GM18508 (cell line): ENCODE measurements around the gene EBLN1.

Experiments used
- ATAC-seq: cut with Tn5 transposase; IDR thresholded peaks from one replicate; pipeline ENCODE4 v1.9.1; 2021; ENCODE audit warnings: moderate number of reproducible peaks; ENCODE audit not compliant: insufficient read depth, unreplicated experiment

EBLN1 gene

DNA sequence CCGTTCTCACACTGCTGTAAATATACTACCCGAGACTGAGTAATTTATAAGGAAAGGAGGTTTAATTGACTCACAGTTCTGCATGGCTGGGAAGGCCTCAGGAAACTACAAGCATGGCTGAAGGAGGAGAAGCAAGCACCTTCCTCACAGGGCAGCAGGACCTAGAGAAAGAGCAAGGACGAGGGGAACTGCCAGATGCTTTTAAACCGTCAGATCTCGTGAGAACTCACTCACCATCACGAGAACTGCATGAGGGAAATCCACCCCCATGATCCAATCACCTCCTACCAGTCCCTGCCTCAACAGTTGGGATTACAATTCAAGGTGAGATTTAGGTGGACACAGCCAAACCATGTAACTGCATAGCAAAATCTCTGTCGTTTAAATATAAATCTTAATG, at the start of gene EBLN1:
Gene EBLN1, minus strand, starts transcription at position 174 of the 400 bp plus-strand sequence. CDS start 8,032 bp downstream, outside the sequence.
- no peak for ATAC-seq

DNA sequence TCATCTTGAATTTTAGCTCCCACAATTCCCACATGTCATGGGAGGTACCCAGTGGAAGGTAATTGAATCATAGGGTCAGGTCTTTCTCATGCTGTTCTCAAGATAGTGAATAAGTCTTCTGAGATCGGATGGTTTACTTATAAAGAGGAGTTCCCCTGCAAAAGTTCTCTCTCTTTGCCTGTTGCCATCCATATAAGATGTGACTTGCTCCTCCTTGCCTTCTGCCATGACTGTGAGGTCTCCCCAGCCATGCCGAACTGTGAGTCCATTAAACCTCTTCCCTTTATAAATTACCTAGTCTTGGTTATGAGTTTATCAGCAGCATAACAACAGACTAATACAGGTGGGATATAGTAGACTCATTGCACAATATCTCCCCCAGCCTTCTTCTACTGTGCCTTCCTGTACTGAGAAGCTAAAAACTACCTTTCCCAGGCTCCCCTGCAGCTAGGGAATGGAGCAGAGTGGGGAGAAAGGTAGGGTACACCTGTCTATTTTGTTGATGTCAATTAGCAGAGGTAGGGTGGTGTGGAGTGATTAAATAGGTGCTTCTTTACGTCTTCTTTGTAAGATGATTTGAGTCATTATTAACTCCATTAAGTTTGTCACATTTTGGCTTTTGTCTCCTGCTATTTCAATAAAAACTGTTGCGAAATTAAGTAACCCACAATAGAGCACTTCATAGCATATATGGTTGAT, 48.2 kb upstream of the EBLN1 start:
- no peak for ATAC-seq

DNA sequence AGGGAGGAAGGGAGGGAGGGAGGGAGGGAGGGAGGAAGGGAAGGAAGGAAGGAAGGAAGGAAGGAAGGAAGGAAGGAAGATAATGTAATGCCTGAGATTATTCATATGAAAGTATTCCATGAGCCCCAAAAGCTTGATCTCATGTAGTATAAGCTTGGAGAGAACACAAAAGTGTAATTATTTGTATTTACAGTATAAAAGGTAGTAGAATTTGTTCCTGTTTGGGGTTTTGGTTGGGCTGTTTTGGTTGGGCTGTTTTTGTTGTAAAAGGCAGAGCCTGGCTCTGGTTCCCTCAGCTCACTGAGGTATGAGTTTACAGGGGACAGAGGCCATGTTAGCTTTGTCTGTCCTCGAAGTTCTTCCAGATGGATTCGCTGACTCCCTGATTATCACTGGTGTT, 45.3 kb upstream of the EBLN1 start:
- no peak for ATAC-seq

DNA sequence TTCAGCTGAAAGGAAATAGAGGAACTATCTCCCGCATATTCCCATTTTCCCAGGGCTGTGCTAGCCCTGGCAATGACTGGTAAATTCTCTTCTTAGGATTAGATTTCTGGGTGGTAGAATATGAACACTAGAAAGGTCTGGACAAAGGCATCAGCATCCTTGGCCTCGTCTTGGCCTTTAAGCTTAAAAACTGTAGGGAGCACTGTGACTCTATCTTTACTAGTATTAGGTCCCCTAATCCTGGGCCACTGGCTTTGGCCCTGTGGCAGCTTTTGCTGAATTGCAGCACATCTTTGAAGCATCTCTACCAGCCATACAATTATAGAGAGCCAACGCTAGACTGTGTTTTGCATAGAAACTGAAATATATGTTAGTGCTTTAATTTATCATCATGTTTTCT, 41.5 kb upstream of the EBLN1 start:
- no peak for ATAC-seq

DNA sequence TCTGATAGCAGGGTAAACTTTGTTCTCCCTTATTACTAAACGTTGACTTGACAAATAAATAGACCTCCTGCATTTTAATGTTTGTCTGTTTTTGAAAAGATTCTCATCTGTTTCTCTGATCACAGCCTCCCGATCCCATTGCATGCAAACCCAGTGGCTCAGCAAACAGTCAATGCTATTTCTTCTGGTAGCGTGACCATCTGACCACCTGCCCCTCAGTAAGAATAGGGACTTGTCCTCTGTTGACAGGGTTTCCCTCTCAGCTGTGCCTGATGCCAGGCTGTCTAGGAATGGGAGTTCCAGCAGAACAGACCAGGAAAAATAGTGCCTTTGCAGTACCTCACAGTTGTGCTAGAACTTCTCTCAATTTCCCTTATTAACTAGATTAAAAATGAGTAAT, 40.7 kb upstream of the EBLN1 start:
- no peak for ATAC-seq

DNA sequence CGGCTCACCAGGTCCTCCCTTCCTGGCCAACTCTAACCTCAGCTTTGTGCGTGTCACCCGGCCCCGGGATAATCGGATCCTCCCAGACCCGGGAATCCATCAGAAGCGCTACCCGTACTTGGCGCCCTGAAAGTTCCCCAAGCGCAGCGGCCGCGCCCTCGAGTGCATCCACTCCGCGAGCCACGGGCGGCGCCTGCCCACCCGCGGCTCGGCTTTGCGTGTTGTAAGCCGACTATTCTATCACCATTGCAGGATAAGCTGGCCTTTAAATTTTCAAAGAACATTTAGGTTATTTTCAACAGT, 35.7 kb upstream of the EBLN1 start:
- ATAC-seq = no peak

DNA sequence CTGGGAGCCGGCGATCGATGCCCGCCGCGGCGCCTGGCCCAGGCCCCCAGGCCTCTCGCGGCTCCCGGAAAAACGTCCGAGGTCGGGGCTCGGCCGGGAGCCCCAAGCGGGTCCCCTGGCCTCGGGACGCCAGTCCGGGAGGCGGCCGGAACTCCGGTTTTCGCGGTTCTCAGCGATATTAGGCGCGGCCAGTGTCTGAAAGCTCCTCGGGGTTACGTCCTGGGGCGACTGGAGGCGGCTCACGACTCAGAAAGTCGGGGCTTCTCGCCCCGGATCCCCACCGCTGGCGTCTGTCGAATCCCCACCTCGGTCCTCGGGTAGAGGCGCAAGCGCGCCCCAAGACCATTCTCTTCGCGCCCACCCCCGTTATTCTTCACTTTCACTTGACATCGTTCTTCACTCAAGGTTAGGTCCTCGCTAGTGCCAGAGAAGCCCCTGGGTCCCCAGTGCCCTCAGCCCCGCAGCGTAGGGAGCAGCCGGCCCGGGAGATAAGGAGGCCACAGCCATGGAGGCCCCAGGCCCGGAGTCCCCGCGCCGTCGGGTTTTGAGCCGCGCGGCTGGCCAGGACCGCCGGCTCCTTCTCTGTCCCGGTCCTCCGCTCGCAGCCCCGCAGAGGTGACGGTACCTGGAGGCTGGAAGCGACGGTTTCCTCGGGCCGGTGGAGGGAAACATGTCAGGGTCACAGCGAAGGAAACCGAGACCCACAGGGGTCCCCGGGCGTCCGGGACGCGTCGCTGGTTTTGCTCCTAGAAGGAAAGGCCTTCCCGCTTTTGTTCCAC, 35.2 kb upstream of the EBLN1 start:
- ATAC-seq = no peak

DNA sequence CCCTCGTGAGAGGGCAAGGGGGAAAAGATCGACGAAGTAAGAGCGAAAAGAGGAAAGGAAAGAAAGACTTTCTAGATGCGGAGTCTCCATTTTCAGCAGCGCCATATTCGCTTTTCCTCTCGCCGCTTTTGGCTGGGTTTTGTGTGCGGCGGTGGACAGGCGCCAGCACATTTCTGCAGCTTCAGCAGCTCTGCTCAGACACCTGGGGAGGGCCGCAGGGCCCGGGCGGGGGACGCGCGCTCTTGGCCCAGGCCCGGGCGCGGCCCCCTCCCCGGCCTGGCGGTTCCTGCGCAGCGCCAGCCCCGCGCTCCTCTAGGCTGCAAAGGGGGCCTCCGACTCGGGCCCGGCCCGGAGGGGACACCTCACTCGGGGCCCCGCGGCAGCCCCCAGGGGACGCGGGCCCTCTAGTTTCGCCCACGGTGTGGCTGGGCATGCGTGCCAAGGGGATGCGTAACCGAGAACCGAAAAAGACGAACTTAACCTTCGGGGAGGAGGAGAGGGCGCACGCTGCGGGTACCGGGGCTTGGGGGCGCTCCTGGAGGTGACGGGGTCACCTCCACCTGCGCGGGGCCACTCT, 34.5 kb upstream of the EBLN1 start:
- ATAC-seq = peak; percentile 45

DNA sequence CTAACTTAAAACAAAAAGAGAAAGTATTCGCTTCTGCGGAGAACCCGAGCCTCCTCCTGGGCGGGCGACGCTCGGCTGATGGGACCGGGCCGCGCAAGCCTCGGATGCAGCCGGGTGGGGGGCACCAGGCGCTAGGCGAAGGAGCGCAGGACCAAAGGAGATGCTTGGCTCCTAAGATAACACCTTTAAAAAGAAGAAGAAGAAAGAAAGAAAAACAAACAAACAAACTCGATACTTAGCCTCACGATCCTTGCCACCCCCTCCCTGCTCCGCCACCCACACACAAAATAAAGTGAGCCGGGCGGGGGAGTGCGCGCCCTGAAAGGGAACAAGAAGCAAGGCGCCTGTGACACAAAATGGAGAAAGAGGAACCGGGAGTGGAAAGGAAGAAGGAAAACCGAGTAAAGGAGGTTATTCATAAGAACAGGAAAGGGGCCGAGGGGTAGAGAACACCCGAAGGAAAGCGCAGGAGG, 34.0 kb upstream of the EBLN1 start:
- peak; percentile 37 for ATAC-seq

DNA sequence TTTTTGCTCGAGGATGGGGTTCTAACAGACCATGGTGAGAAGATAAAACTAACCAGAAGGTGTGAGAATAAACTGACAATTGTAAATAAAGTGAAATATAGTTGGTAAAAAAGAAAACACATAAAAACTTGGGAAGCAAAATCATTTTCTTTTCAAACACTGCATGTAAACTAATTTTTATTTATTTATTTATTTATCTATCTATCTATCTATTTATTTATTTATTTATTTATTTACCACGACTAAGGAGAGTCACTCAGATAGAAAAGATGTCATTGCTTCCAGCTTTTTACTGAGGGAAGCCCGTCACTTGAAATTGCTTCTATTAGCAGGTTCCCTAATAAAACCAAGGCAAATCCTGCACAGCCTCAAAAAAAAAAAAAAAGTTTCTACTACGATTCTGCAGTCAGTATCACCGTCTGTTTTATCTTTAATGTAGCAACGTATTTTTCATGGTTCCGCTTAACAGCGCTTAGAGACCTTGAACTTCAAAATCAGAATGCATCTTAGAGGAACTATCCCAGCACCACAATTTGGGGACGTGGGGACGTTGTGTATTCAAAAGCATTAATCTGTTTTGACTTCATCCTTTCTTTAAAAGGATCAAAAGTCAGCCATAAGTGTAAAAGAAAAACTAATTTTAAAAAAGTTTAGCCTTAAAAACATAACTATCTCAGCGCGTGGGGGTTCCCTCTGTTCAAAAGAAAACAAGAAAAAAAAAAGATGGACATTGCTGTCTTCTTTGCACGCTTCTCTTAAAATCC, 33.3 kb upstream of the EBLN1 start:
- no peak for ATAC-seq

DNA sequence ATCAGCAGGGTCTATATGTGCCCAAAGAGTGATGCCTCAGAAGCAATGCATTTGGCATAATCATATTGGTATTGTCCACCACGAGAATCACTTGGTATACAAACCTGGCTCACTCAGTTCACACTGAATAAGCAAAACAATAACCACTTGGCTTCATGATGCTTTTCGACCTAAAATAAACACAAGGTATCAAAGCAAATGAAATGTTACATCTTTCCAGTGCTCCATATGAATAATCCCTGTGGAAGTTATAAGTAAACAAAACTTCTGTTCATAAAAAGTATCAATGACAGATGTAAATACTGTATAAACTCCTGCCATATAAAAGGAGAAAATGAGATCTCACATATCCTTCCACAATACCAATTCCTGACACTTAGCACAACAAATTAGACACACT, 29.8 kb upstream of the EBLN1 start:
- ATAC-seq = no peak

DNA sequence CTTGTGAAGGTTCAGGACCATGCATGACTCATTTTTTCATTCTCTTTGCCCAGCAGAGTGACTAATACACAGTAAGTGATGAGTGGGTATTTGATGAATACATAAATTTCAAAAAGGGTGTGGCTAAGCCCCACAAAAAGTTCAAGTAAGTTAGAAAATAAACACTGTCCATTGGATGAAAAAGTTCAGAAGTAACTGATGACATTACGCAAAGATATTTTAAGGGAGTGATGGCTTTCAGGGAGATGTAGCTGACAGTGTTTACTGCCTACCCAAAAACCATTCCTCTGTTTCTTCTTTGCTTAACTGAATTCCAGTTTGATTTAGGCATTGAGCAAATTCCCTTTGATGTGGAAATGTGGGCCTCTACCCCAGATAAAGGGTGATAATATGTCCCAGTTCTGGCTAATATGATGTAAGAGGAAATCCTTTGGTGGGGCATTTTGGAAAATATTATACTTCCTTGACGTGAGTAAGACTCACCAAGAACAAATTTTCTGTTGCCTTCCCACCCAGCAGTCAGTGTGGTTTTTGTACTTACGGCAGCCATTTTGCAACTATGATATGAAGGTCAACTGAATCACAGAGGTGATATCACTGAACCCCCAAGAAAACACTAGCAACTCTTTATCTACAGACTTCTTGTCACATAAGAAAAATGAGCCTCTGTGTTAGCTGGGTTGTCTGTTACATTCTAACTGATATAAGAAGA, 29.0 kb upstream of the EBLN1 start:
- ATAC-seq = no peak

DNA sequence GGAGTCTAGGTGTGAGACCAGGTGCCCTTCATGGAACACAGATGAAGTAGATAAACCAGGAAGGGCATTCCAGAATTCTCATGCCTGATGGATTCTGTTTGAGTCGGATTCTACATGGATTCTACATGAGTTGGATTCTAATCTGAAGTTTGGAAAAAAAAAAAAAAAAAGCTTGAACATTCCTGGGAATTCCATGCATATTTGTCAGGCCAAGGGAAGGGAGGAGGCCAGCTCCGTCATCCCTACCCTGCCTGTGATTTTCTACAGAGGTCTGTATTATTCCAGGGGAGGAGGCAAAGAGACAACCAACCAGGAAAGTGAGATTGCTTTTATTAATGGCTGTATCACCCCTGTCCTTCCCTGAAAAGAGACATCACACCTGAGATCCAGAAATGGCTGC, 27.8 kb upstream of the EBLN1 start:
- no peak for ATAC-seq

DNA sequence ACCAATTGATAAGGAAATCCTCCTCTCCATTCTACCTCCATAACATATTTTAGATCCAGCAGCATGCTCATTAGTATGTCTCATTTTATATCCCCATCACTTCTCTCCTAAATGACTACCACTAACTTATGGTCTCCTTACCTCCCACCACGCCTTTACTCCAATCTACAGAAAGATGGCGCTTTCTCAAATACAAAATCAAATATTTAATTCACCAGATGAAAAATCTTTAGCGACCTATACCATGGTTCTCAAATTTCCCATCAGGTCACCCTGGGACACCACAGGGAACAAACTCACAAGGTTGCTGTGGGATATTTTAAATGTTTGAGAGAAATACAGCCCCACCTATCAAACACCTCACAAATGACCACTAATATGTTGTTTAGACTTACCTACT, 27.0 kb upstream of the EBLN1 start:
- ATAC-seq = no peak

DNA sequence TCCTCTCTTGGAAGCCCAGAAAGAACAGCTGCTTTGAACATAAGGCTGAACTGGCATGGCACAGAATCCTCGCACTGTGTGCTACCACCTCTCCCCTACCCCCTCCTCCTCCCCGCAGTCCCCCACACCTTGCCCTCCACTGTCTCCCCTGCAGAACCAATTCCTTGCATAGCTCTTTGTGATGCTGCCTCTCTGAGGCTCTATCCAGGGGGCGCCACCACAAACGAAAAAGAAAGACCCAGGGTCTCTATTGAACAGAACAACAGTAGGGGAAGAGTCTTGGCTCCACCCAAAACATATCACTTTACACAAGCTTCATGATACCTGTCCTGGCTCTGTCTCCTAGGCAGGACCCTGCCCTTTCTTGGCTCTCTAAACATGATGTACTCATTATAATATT, 26.2 kb upstream of the EBLN1 start:
- ATAC-seq = no peak

DNA sequence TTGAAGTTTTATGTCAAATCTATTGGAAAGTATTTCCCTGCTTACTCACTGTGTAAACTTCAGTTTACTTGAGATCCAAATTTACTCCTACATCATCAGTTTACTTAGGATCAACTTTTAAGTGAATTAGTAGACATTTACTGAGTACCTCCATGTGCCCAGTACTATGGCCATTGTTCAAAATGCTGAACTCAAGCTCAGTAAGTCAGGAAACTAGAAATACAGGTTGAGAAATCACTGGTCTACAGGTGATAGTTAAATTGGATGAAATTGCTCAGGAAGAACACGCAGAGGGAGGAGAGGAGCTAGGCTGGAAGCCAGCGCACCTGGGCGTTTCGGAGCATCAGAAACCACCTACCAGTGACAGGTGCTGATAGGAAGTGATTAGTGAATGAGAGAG, 25.5 kb upstream of the EBLN1 start:
- ATAC-seq = no peak

DNA sequence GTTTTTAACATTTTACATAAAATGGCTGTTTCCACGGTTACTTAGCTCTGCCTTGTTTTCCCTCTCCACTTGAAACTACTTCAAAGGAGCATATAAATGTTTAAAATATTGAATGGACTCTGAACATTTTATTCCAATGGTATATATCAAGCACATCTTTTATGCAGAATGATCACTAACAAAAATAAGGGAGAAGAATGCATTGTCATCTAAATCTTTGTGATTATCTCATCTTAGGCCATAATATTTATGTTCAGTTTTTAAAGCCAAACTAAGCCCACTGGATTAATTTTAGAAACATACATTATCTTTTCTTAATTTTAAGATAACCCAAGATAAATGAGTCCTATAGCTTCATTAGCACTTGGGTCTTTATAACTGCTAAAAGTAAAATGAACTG, 13.4 kb upstream of the EBLN1 start:
- no peak for ATAC-seq

DNA sequence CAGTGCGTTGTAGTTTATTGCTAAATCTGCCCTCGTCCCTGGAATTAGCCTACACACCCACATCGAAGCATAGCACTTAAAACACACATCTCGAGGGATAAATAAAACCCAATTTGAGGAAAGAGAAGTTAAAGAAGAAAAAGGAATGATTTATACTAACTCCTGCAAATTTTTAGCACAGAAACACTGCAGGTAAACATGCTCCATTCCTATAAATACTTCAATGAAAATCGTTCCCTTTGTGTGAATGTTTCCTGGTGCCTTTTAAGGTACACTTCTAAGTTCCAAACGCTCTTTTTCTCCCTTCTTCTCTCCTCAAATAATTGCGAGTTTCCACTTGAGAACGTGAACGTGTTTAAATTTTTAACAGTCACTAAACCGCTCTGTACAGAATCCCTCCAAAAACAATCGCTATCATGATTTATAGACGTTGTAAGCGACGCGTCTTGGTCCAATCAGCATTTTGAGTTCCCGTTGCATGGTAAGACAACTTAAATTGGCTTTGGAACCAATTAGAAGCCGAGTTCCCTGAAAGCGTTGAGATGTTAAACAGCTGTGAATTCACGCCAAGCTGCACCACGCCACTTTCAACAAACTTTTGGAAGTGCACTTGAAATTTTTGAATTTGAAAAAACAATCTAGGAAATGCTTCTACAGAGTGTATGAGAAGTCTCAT, 12.5 kb upstream of the EBLN1 start:
- ATAC-seq = no peak

DNA sequence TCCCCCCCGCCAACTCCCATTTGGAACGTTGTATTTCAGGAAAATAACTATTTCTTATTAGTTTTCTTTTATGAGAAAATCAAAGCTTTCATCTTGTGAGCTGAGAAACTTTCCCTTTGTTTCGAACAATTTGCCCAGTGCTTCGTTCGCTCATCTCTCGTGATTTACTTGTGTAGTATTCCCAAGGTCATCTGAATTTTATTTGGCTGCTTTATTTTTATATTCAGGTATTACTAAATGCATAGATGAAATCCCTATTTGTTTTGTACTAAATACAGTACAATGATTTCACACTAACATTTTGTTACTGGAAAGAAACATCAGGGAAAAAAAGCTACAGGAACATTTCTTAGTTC, 12.0 kb upstream of the EBLN1 start:
- ATAC-seq = no peak
